Endothelial cell of umbilical vein (primary cell): ENCODE results near the gene TMEM74B. TPM values are rescaled to one million over a fixed set of nuclear protein-coding genes. Genes with fewer than 3 reads are reported as not detected.

ENCODE experiments used
- BruUV-seq: library from RNA; stranded (reverse); fragments of 400-500 nt; replicated peaks from 2 replicates; lab custom pipeline; 2021; lab: Mats Ljungman, UMichigan
- CTCF ChIA-PET: fragments of 300-600, 350-600 bp; sonication (Branson Sonifier 250); formaldehyde crosslinking; loops from one replicate; lab custom pipeline; 2021; ENCODE audit warnings: antibody characterized with exemption, inconsistent platforms; lab: Charles Lee
- POLR2A ChIA-PET: fragments of 300-600, 350-600 bp; sonication (Branson Sonifier 250); formaldehyde crosslinking; loops from one replicate; lab custom pipeline; 2021; ENCODE audit warnings: antibody characterized with exemption, inconsistent platforms; lab: Charles Lee
- DNase-seq: peaks from one replicate; pipeline ENCODE4 v3.0.0-alpha.2; 2011; ENCODE audit warnings: low read depth, low spot score
- FAIRE-seq: peaks from 2 replicates; lab custom pipeline; 2011; peaks lifted over from hg19 to GRCh38; lab: Jason Lieb, UNC
- H2AFZ ChIP-seq: 2 replicates; pipeline ENCODE4 v1.6.0; 2012; ENCODE audit warnings: low read depth, low read length, control low read depth, inconsistent platforms
- H3K27ac ChIP-seq: 2 replicates; pipeline ENCODE4 v1.5.1; 2011; ENCODE audit warnings: low read depth, mild to moderate bottlenecking, control low read depth, low read length, moderate library complexity; ENCODE audit not compliant: insufficient read depth
- H3K27me3 ChIP-seq, 2 experiments: 2 replicates each; pipeline versions ENCODE4 v1.6.0 to v1.6.1; 2011; ENCODE audit warnings: low read length in 2 of 2, mixed read lengths in 1 of 2; ENCODE audit not compliant: control insufficient read depth in 2 of 2, insufficient read depth in 2 of 2
- H3K36me3 ChIP-seq, 2 experiments: 2 replicates in 1 of 2; 3 replicates in 1 of 2; pipeline ENCODE4 v1.5.1; 2011; ENCODE audit warnings: low read length in 2 of 2, mild to moderate bottlenecking in 1 of 2, moderate library complexity in 1 of 2; ENCODE audit not compliant: control insufficient read depth in 2 of 2, insufficient read depth in 2 of 2; ENCODE audit errors: extremely low read depth in 1 of 2
- H3K4me1 ChIP-seq: 3 replicates; pipeline ENCODE4 v1.5.1; 2011; ENCODE audit warnings: mild to moderate bottlenecking, low read length; ENCODE audit not compliant: control insufficient read depth, insufficient read depth; ENCODE audit errors: extremely low read depth
- H3K4me2 ChIP-seq: 2 replicates; pipeline ENCODE4 v1.6.1; 2011; ENCODE audit warnings: low read length, control low read depth, mixed read lengths; ENCODE audit not compliant: insufficient read depth
- H3K4me3 ChIP-seq, 3 experiments: fragments of 200-600 bp in 1 of 3; sonication (generic), shearing (Covaris generic) in 1 of 3; replicated peaks in 1 of 3; 2 replicates each; pipeline ENCODE4 v1.5.1; 2011 to 2016; ENCODE audit warnings: control low read depth in 3 of 3, low read length in 3 of 3, mild to moderate bottlenecking in 2 of 3, inconsistent platforms in 1 of 3, low read depth in 1 of 3, moderate library complexity in 1 of 3; ENCODE audit not compliant: insufficient read depth in 1 of 3
- H3K79me2 ChIP-seq: 2 replicates; pipeline ENCODE4 v1.6.0; 2012; ENCODE audit warnings: low read length, inconsistent platforms; ENCODE audit not compliant: control insufficient read depth, insufficient read depth
- H3K9ac ChIP-seq: replicated peaks from 2 replicates; pipeline ENCODE3; 2011; ENCODE audit warnings: low read length, control low read depth; ENCODE audit not compliant: insufficient read depth; ENCODE audit errors: extremely low read depth
- H3K9me1 ChIP-seq: replicated peaks from 3 replicates; pipeline ENCODE4 v1.6.0; 2011; ENCODE audit warnings: mild to moderate bottlenecking, low read length; ENCODE audit not compliant: control insufficient read depth, insufficient read depth; ENCODE audit errors: extremely low read depth
- H3K9me3 ChIP-seq: replicated peaks from 2 replicates; pipeline ENCODE4 v1.5.1; 2012; ENCODE audit warnings: low read length, inconsistent platforms; ENCODE audit not compliant: control insufficient read depth, insufficient read depth
- H4K20me1 ChIP-seq: replicated peaks from 2 replicates; pipeline ENCODE3; 2011; ENCODE audit warnings: mild to moderate bottlenecking, low read length; ENCODE audit not compliant: control insufficient read depth, insufficient read depth; ENCODE audit errors: extremely low read depth
- POLR2A ChIP-seq: IDR thresholded peaks from 2 replicates; pipeline ENCODE4 v1.6.1; 2012; ENCODE audit warnings: low read depth, mild to moderate bottlenecking, control low read depth, low read length
- dilution Hi-C: fragments of 300-500 bp; cut with MboI; formaldehyde crosslinking; loops from one replicate; pipeline ENCODE4 v1.15.0; 2019; ENCODE audit warnings: low sequenced_read_pairs; ENCODE audit not compliant: extremely low pct_ligation_motif_present
- intact Hi-C: fragments of 100-400 bp; cut with micrococcal nuclease; formaldehyde crosslinking; loops from one replicate; pipeline ENCODE4 v1.10.0; 2022
- polyA plus RNA-seq, 4 experiments: library from polyadenylated mRNA; depleted of rRNA in 3 of 4; stranded (reverse) in 3 of 4; unstranded in 1 of 4; fragments of >200 nt; gene quantifications; 2 replicates each; pipeline versions ENCODE4 v1.2.1 to v1.2.3, GENCODE V29; 2011 to 2012; ENCODE audit warnings: missing spikeins in 1 of 4
- total RNA-seq: library from RNA; stranded (reverse); gene quantifications from 2 replicates; pipeline ENCODE4 v1.2.3, GENCODE V29; 2021
- TF ChIP-seq, protein P1 (sequence below), 2 donors: IDR thresholded peaks; 1 replicate in 1 of 2; 2 replicates in 1 of 2; pipeline ENCODE4 v1.5.1; 2011; ENCODE audit warnings: low read length in 2 of 2, mild to moderate bottlenecking in 2 of 2, moderate library complexity in 2 of 2, control low read depth in 1 of 2, inconsistent platforms in 1 of 2, low read depth in 1 of 2; ENCODE audit not compliant: insufficient read depth in 1 of 2; ENCODE audit errors: extremely low read depth in 1 of 2

Gene TMEM74B
- total and polyA plus RNA-seq, 2 donors (not counting 3 experiments of a cell fraction or from before 2014, with no cell fraction given): 0.26 to 1.1 TPM

DNA sequence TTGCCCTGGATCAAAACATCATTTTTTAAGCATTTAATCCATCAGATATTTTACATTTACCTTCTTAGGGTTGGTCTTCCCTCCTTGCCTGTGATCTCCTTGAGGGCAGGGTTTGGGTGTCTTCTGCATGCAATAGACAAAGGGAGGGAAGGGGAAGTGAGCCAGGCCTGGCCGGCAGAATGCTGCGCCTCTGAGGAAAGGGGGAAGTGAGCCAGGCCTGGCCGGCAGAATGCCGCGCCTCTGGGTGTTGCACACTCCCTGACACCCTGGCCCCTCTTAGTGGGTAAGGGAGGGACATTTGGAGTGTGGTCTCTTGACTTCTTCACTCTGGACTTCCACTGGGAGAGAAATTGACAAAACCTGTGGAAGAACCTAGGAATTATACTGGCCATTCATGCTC, 53.9 kb downstream of the TMEM74B start:
- Histone ChIP-seq H3K36me3 (peaks cover 24 to 27% of the 10 kb centered on the region in 2 experiments), H3K4me3 (no peak overlapping the region), H3K27ac (no peak overlapping the region), H3K4me1 (no peaks in the 10 kb centered on the region), H3K9me3 (no peaks in the 10 kb centered on the region), H3K79me2 (peaks cover 12% of the 10 kb centered on the region), H4K20me1 (no peaks in the 10 kb centered on the region), H2AFZ (no peak overlapping the region), H3K4me2 (no peak overlapping the region), H3K27me3 (no peaks in the 10 kb centered on the region), H3K9ac (no peak overlapping the region), H3K9me1 (no peaks in the 10 kb centered on the region)
- ChIA-PET CTCF (no interaction called here), POLR2A (no interaction called here)
- dilution Hi-C loops (no loop called here), intact Hi-C loops (no loop called here)
- BruUV-seq: no TSS peak
- no peak for DNase-seq
- FAIRE-seq: no peak
- TF ChIP-seq, protein P1, sequence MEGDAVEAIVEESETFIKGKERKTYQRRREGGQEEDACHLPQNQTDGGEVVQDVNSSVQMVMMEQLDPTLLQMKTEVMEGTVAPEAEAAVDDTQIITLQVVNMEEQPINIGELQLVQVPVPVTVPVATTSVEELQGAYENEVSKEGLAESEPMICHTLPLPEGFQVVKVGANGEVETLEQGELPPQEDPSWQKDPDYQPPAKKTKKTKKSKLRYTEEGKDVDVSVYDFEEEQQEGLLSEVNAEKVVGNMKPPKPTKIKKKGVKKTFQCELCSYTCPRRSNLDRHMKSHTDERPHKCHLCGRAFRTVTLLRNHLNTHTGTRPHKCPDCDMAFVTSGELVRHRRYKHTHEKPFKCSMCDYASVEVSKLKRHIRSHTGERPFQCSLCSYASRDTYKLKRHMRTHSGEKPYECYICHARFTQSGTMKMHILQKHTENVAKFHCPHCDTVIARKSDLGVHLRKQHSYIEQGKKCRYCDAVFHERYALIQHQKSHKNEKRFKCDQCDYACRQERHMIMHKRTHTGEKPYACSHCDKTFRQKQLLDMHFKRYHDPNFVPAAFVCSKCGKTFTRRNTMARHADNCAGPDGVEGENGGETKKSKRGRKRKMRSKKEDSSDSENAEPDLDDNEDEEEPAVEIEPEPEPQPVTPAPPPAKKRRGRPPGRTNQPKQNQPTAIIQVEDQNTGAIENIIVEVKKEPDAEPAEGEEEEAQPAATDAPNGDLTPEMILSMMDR (IDR thresholded peaks at IDR 0.05; ENCODE audit: extremely low read depth in 1 of 2, insufficient read depth in 1 of 2, low read depth in 1 of 2, low read length in 2 of 2): no peak
- no peak for TF ChIP-seq POLR2A

Other genes starting within 250 kb of the TMEM74B start
- not detected in 2 replicates for gene RSPO4, start 182.7 kb downstream of the TMEM74B start, total RNA-seq
- not detected in 2 replicates for gene RSPO4, start 182.7 kb downstream of the TMEM74B start, polyA plus RNA-seq
- 140 and 142 TPM in 2 replicates for gene PSMF1, start 66.4 kb downstream of the TMEM74B start, total RNA-seq
- 166 and 354 TPM in 2 replicates for gene PSMF1, start 66.4 kb downstream of the TMEM74B start, polyA plus RNA-seq
- gene C20orf202, start 18.5 kb upstream of the TMEM74B start, total RNA-seq: not detected in 2 replicates
- not detected in 2 replicates for gene C20orf202, start 18.5 kb upstream of the TMEM74B start, polyA plus RNA-seq
- not detected in 2 replicates for gene RAD21L1, start 41.1 kb upstream of the TMEM74B start, total RNA-seq
- gene RAD21L1, start 41.1 kb upstream of the TMEM74B start, polyA plus RNA-seq: 0.06 TPM in 1 of 2 replicates, not detected in the other
- 5.1 and 5.5 TPM in 2 replicates for gene SNPH, start 81.3 kb upstream of the TMEM74B start, total RNA-seq
- gene SNPH, start 81.3 kb upstream of the TMEM74B start, polyA plus RNA-seq: 2.3 TPM in 2 replicates
- gene SDCBP2, start 144.2 kb upstream of the TMEM74B start, total RNA-seq: 5.5 and 9.0 TPM in 2 replicates
- gene SDCBP2, start 144.2 kb upstream of the TMEM74B start, polyA plus RNA-seq: 5.8 and 6.9 TPM in 2 replicates
- 968 and 982 TPM in 2 replicates for gene FKBP1A, start 208.1 kb upstream of the TMEM74B start, total RNA-seq
- 1,861 and 1,972 TPM in 2 replicates for gene FKBP1A, start 208.1 kb upstream of the TMEM74B start, polyA plus RNA-seq